Liver (tissue), 9 donors: ENCODE data around the gene CCNYL1. TPM values are rescaled to one million over a fixed set of nuclear protein-coding genes. Genes with fewer than 3 reads are reported as not detected.

Source experiments
- DNase-seq: peaks from one replicate; pipeline ENCODE4 v3.0.0-alpha.2; 2017; ENCODE audit warnings: low spot score
- H3K27ac ChIP-seq, 2 donors: one replicate each; pipeline ENCODE4 v1.7.0; 2013; ENCODE audit warnings: inconsistent platforms in 2 of 2, low read length in 2 of 2, control low read depth in 1 of 2, low read depth in 1 of 2, mild to moderate bottlenecking in 1 of 2
- H3K27me3 ChIP-seq, 4 donors: one replicate each; pipeline versions ENCODE4 v1.6.1 to v1.7.0; 2013; ENCODE audit warnings: low read length in 3 of 4, inconsistent platforms in 1 of 4, mild to moderate bottlenecking in 1 of 4, moderate library complexity in 1 of 4; ENCODE audit not compliant: control insufficient read depth in 4 of 4, insufficient read depth in 4 of 4
- H3K36me3 ChIP-seq, 4 donors: one replicate each; pipeline versions ENCODE4 v1.6.1 to v1.7.0; 2013; ENCODE audit warnings: low read length in 3 of 4, mild to moderate bottlenecking in 3 of 4, low read depth in 1 of 4, moderate library complexity in 1 of 4; ENCODE audit not compliant: control insufficient read depth in 4 of 4, insufficient read depth in 3 of 4
- H3K4me1 ChIP-seq, 4 donors: one replicate each; pipeline versions ENCODE4 v1.6.1 to v1.7.0; 2013; ENCODE audit warnings: low read length in 3 of 4, mild to moderate bottlenecking in 3 of 4, moderate library complexity in 1 of 4; ENCODE audit not compliant: control insufficient read depth in 4 of 4, insufficient read depth in 4 of 4
- H3K4me3 ChIP-seq, 3 donors: one replicate each; pipeline versions ENCODE4 v1.6.1 to v1.7.0; 2013; ENCODE audit warnings: low read length in 3 of 3, control low read depth in 1 of 3, low read depth in 1 of 3, mild to moderate bottlenecking in 1 of 3
- H3K9ac ChIP-seq, 2 donors: one replicate each; pipeline ENCODE4 v1.7.0; 2013; ENCODE audit warnings: low read length in 2 of 2, mild to moderate bottlenecking in 2 of 2, moderate library complexity in 2 of 2, control low read depth in 1 of 2, low read depth in 1 of 2
- H3K9me3 ChIP-seq, 4 donors: one replicate each; pipeline versions ENCODE4 v1.6.1 to v1.7.0; 2013; ENCODE audit warnings: low read length in 3 of 4; ENCODE audit not compliant: control insufficient read depth in 4 of 4
- EGR1 ChIP-seq, 2 donors: IDR thresholded peaks; 2 replicates each; pipeline ENCODE4 v1.6.1; 2016 to 2018; ENCODE audit warnings: antibody characterized with exemption in 2 of 2, low read depth in 2 of 2
- FOXA1 ChIP-seq: IDR thresholded peaks from 2 replicates; pipeline ENCODE4 v1.6.1; 2016; ENCODE audit warnings: antibody characterized with exemption
- FOXA2 ChIP-seq: IDR thresholded peaks from 2 replicates; pipeline ENCODE4 v1.6.1; 2016; ENCODE audit warnings: antibody characterized with exemption
- GABPA ChIP-seq, 2 donors: IDR thresholded peaks in 1 of 2; conservative IDR thresholded peaks in 1 of 2; 2 replicates each; pipeline ENCODE4 v1.6.1; 2016; ENCODE audit warnings: antibody characterized with exemption in 2 of 2, mild to moderate bottlenecking in 1 of 2, moderate library complexity in 1 of 2
- HNF4G ChIP-seq: IDR thresholded peaks from 2 replicates; pipeline ENCODE4 v1.6.1; 2016; ENCODE audit warnings: antibody characterized with exemption
- JUND ChIP-seq, 2 donors: IDR thresholded peaks; 2 replicates each; pipeline ENCODE4 v1.6.1; 2016; ENCODE audit warnings: antibody characterized with exemption in 2 of 2
- NR2F2 ChIP-seq: IDR thresholded peaks from 2 replicates; pipeline ENCODE4 v1.6.1; 2016; ENCODE audit warnings: antibody characterized with exemption
- RAD21 ChIP-seq, 2 donors: IDR thresholded peaks; 2 replicates each; pipeline ENCODE4 v1.6.1; 2016; ENCODE audit warnings: antibody characterized with exemption in 2 of 2, mild to moderate bottlenecking in 2 of 2
- RXRA ChIP-seq, 2 donors: IDR thresholded peaks; 2 replicates each; pipeline ENCODE4 v1.6.1; 2017 to 2018; ENCODE audit warnings: antibody characterized with exemption in 2 of 2, mild to moderate bottlenecking in 1 of 2
- SP1 ChIP-seq: IDR thresholded peaks from 2 replicates; pipeline ENCODE4 v1.6.1; 2018; ENCODE audit warnings: antibody characterized with exemption, mild to moderate bottlenecking
- TAF1 ChIP-seq: conservative IDR thresholded peaks from 2 replicates; pipeline ENCODE4 v1.6.1; 2016; ENCODE audit warnings: antibody characterized with exemption, mild to moderate bottlenecking
- YY1 ChIP-seq: IDR thresholded peaks from 2 replicates; pipeline ENCODE4 v1.6.1; 2016; ENCODE audit warnings: antibody characterized with exemption, mild to moderate bottlenecking
- WGBS: extraction: QIAGEN DNeasy Blood & Tissue Kit; methylation state at CpG from one replicate; pipeline ENCODE4 v1.1.7; 2013; 5-methylcytosine and 5-hydroxymethylcytosine counted together
- polyA plus RNA-seq, 2 donors: library from polyadenylated mRNA; stranded (reverse) in 1 of 2; unstranded in 1 of 2; fragments of 200-250 nt in 1 of 2; fragments of >200 nt in 1 of 2; fragmentation: Nextera tagmentation in 1 of 2; extraction: Ambion mirVana in 1 of 2; gene quantifications; one replicate each; pipeline versions ENCODE4 v1.2.1 to v1.2.3, GENCODE V29; 2013 to 2015
- total RNA-seq, 2 donors: library from RNA; depleted of rRNA; stranded (reverse); fragments of >200 nt; gene quantifications; one replicate each; pipeline ENCODE4 v1.2.3, GENCODE V29; 2014
- TF ChIP-seq, protein P1 (sequence below): fragments of 150-350 bp; IDR thresholded peaks from 2 replicates; pipeline ENCODE4 v1.5.1; 2017; ENCODE audit warnings: improper control_type of control experiment, low read depth, low read length; ENCODE audit not compliant: missing input control
- TF ChIP-seq, protein P2 (sequence below): IDR thresholded peaks from 2 replicates; pipeline ENCODE4 v1.6.1; 2016; ENCODE audit warnings: antibody characterized with exemption
- TF ChIP-seq, protein P3 (sequence below): IDR thresholded peaks from 2 replicates; pipeline ENCODE4 v1.6.1; 2016; ENCODE audit warnings: antibody characterized with exemption
- TF ChIP-seq, protein P4 (sequence below): IDR thresholded peaks from 2 replicates; pipeline ENCODE4 v1.6.1; 2016; ENCODE audit warnings: antibody characterized with exemption
- TF ChIP-seq, protein P5 (sequence below): IDR thresholded peaks from 2 replicates; pipeline ENCODE4 v1.6.1; 2016; ENCODE audit warnings: antibody characterized with exemption, mild to moderate bottlenecking
- donor health status: healthy.
- donor health status: healthy.
- donor health status: healthy.
- donor health status: healthy.
- donor health status: healthy.

Gene CCNYL1
- total and polyA plus RNA-seq, 4 donors, result 5.8 to 9.3 (median 8.2) TPM

DNA sequence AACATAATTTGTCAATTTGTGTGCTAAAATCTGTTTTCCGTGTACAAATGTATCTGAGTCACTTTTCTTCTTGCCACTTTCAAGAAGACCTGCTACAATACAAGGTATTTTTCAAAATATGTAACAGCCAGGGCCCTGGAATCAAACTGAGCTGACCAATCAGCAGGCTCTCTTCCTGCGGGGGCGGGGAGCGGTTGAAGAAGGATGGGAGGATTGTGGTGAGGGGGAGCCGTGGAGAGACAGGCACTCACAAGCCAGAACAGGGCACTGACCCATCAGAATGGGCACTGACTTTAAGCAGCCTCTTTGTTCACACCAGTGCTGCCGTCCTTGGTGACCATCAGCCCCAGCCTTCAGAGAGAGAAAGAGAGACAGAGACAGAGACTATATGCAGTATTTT, 40.6 kb upstream of the CCNYL1 start:
- 81% methylated on average over 6 of the region's 6 CpGs for WGBS
- no peaks in the 10 kb centered on the region for H3K36me3 ChIP-seq
- TF ChIP-seq NR2F2, result no peak
- TF ChIP-seq FOXA1, result no peak
- TF ChIP-seq TAF1, result no peak
- TF ChIP-seq HNF4G, result no peak
- TF ChIP-seq YY1, result no peak
- TF ChIP-seq, protein P1, sequence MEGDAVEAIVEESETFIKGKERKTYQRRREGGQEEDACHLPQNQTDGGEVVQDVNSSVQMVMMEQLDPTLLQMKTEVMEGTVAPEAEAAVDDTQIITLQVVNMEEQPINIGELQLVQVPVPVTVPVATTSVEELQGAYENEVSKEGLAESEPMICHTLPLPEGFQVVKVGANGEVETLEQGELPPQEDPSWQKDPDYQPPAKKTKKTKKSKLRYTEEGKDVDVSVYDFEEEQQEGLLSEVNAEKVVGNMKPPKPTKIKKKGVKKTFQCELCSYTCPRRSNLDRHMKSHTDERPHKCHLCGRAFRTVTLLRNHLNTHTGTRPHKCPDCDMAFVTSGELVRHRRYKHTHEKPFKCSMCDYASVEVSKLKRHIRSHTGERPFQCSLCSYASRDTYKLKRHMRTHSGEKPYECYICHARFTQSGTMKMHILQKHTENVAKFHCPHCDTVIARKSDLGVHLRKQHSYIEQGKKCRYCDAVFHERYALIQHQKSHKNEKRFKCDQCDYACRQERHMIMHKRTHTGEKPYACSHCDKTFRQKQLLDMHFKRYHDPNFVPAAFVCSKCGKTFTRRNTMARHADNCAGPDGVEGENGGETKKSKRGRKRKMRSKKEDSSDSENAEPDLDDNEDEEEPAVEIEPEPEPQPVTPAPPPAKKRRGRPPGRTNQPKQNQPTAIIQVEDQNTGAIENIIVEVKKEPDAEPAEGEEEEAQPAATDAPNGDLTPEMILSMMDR, result no peak
- no peak for TF ChIP-seq SP1
- TF ChIP-seq, protein P2, sequence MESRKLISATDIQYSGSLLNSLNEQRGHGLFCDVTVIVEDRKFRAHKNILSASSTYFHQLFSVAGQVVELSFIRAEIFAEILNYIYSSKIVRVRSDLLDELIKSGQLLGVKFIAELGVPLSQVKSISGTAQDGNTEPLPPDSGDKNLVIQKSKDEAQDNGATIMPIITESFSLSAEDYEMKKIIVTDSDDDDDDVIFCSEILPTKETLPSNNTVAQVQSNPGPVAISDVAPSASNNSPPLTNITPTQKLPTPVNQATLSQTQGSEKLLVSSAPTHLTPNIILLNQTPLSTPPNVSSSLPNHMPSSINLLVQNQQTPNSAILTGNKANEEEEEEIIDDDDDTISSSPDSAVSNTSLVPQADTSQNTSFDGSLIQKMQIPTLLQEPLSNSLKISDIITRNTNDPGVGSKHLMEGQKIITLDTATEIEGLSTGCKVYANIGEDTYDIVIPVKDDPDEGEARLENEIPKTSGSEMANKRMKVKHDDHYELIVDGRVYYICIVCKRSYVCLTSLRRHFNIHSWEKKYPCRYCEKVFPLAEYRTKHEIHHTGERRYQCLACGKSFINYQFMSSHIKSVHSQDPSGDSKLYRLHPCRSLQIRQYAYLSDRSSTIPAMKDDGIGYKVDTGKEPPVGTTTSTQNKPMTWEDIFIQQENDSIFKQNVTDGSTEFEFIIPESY, result no peak
- TF ChIP-seq FOXA2, result no peak
- H3K9me3 ChIP-seq, result no peaks in the 10 kb centered on the region
- no peak overlapping the region for H3K4me3 ChIP-seq
- H3K27ac ChIP-seq, result no peak overlapping the region
- no peak for DNase-seq
- H3K27me3 ChIP-seq, result no peaks in the 10 kb centered on the region
- peaks cover 0 to 1% (median 0%) of the 10 kb centered on the region in 4 donors for H3K4me1 ChIP-seq
- H3K9ac ChIP-seq, result no peak overlapping the region

DNA sequence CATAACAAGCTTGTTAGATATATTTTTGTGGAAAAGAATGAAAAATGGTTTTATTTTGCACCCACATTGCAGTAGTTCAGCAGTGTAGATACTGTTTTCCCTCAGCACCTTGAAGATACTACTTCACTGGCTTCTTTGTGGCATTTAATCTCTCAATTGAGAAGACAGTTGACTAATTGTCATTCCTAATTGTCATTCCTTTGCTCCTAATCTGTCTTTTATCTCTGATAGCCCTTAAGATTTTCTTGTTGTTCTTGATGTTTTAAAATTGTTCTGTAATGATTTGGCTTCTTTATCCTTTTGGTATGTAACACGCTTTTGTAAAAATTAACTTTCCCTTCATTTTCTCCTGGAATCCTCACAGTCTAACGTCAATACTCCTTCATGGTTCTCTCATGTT, 38.0 kb upstream of the CCNYL1 start:
- no peak for DNase-seq
- no peaks in the 10 kb centered on the region for H3K27me3 ChIP-seq
- H3K36me3 ChIP-seq, result no peaks in the 10 kb centered on the region
- 79% methylated on average over 2 of the region's 2 CpGs for WGBS
- no peak overlapping the region for H3K4me3 ChIP-seq
- TF ChIP-seq, protein P3, sequence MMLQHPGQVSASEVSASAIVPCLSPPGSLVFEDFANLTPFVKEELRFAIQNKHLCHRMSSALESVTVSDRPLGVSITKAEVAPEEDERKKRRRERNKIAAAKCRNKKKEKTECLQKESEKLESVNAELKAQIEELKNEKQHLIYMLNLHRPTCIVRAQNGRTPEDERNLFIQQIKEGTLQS, result no peak
- TF ChIP-seq, protein P4, sequence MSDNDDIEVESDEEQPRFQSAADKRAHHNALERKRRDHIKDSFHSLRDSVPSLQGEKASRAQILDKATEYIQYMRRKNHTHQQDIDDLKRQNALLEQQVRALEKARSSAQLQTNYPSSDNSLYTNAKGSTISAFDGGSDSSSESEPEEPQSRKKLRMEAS, result no peak
- TF ChIP-seq TAF1, result no peak
- no peak for TF ChIP-seq FOXA1
- no peak for TF ChIP-seq YY1
- no peak for TF ChIP-seq FOXA2
- no peak for TF ChIP-seq JUND (IDR thresholded peaks at IDR 0.05)
- TF ChIP-seq RXRA (IDR thresholded peaks at IDR 0.05), result no peak
- no peak for TF ChIP-seq GABPA (IDR thresholded peaks at IDR 0.05 in 1 of 2, conservative IDR thresholded peaks at IDR 0.05 in 1 of 2)
- TF ChIP-seq, protein P2, result no peak
- TF ChIP-seq RAD21 (IDR thresholded peaks at IDR 0.05), result no peak
- no peak for TF ChIP-seq HNF4G
- TF ChIP-seq NR2F2, result no peak
- TF ChIP-seq, protein P5, sequence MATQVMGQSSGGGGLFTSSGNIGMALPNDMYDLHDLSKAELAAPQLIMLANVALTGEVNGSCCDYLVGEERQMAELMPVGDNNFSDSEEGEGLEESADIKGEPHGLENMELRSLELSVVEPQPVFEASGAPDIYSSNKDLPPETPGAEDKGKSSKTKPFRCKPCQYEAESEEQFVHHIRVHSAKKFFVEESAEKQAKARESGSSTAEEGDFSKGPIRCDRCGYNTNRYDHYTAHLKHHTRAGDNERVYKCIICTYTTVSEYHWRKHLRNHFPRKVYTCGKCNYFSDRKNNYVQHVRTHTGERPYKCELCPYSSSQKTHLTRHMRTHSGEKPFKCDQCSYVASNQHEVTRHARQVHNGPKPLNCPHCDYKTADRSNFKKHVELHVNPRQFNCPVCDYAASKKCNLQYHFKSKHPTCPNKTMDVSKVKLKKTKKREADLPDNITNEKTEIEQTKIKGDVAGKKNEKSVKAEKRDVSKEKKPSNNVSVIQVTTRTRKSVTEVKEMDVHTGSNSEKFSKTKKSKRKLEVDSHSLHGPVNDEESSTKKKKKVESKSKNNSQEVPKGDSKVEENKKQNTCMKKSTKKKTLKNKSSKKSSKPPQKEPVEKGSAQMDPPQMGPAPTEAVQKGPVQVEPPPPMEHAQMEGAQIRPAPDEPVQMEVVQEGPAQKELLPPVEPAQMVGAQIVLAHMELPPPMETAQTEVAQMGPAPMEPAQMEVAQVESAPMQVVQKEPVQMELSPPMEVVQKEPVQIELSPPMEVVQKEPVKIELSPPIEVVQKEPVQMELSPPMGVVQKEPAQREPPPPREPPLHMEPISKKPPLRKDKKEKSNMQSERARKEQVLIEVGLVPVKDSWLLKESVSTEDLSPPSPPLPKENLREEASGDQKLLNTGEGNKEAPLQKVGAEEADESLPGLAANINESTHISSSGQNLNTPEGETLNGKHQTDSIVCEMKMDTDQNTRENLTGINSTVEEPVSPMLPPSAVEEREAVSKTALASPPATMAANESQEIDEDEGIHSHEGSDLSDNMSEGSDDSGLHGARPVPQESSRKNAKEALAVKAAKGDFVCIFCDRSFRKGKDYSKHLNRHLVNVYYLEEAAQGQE, result no peak
- no peak for TF ChIP-seq EGR1 (IDR thresholded peaks at IDR 0.05; ENCODE audit: low read depth in 2 of 2)
- TF ChIP-seq SP1, result no peak
- TF ChIP-seq, protein P1, result no peak
- H3K9me3 ChIP-seq, result no peaks in the 10 kb centered on the region
- H3K4me1 ChIP-seq, result no peaks in the 10 kb centered on the region
- H3K9ac ChIP-seq, result no peak overlapping the region
- no peak overlapping the region for H3K27ac ChIP-seq
